Measurements from ENCODE around the gene TSC22D3.

DNA sequence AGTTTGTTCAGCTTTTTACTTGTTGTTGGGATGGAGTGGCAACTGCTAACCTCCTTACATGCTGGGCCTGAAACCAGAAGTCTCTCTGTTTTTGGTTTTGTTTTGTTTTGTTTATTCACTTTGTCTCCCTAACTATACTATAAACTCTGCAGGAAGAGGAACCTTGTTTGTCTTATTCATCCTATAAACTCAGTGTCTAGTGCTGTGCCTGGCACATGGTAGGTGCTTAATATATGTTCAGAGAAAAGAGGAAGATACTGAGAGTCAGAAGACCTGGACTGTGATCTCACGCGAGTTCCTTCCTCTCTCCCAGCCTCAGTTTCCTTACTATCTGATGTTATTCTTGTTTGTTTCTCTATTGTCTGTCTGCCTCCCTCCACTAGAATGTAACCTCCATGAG is 76.0 kb downstream of the TSC22D3 start:
- TF ChIP-seq, protein P1, sequence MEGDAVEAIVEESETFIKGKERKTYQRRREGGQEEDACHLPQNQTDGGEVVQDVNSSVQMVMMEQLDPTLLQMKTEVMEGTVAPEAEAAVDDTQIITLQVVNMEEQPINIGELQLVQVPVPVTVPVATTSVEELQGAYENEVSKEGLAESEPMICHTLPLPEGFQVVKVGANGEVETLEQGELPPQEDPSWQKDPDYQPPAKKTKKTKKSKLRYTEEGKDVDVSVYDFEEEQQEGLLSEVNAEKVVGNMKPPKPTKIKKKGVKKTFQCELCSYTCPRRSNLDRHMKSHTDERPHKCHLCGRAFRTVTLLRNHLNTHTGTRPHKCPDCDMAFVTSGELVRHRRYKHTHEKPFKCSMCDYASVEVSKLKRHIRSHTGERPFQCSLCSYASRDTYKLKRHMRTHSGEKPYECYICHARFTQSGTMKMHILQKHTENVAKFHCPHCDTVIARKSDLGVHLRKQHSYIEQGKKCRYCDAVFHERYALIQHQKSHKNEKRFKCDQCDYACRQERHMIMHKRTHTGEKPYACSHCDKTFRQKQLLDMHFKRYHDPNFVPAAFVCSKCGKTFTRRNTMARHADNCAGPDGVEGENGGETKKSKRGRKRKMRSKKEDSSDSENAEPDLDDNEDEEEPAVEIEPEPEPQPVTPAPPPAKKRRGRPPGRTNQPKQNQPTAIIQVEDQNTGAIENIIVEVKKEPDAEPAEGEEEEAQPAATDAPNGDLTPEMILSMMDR (IDR thresholded peaks at IDR 0.05): no peak
- TF ChIP-seq POLR2A (IDR thresholded peaks at IDR 0.05) (no peak), POLR2AphosphoS5 (IDR thresholded peaks at IDR 0.05) (no peak)

Data from upper lobe of left lung (tissue), 4 donors.